SK-N-SH treated with all-trans-retinoic acid at 6 μM for 48 hours (cell line): ENCODE measurements around the gene DCLK2.

ENCODE experiments used
- ARNTL ChIP-seq: fragments of 450-650 bp; formaldehyde crosslinking; IDR thresholded peaks from 2 replicates; pipeline ENCODE4 v1.5.0; 2020; ENCODE audit warnings: low read depth, mild to moderate bottlenecking, moderate library complexity, borderline replicate concordance
- CSDC2 ChIP-seq: fragments of 250-450 bp; sonication (Bioruptor Pico); IDR thresholded peaks from 2 replicates; pipeline ENCODE4 v1.5.0; 2020; ENCODE audit warnings: mild to moderate bottlenecking, moderate library complexity
- TCF4 ChIP-seq: fragments of 250-450 bp; sonication (Bioruptor Pico); IDR thresholded peaks from 2 replicates; pipeline ENCODE4 v1.8.0; 2021; ENCODE audit warnings: mild to moderate bottlenecking, moderate library complexity, borderline replicate concordance
- TOX ChIP-seq: fragments of 250-450 bp; sonication (Bioruptor Pico); IDR thresholded peaks from 2 replicates; pipeline ENCODE4 v1.8.0; 2021; ENCODE audit warnings: mild to moderate bottlenecking, moderate library complexity, borderline replicate concordance
- TSHZ2 ChIP-seq: fragments of 250-450 bp; sonication (Bioruptor Pico); IDR thresholded peaks from 2 replicates; pipeline ENCODE4 v1.5.0; 2020; ENCODE audit warnings: mild to moderate bottlenecking, moderate library complexity
- ZC3H10 ChIP-seq: fragments of 250-450 bp; sonication (Bioruptor Pico); IDR thresholded peaks from 2 replicates; pipeline ENCODE4 v1.5.1; 2021; ENCODE audit warnings: mild to moderate bottlenecking, moderate library complexity
- ZNF565 ChIP-seq: fragments of 450-650 bp; formaldehyde crosslinking; conservative IDR thresholded peaks from 2 replicates; pipeline ENCODE4 v1.5.0; 2020; ENCODE audit warnings: low read depth, mild to moderate bottlenecking, moderate library complexity

- TF ChIP-seq CSDC2 (CRISPR knock-in tag) (0 out of 2 replicates have a peak, but pooled peaks have one; percentile 38), TOX (CRISPR knock-in tag) (no peak), TCF4 (CRISPR knock-in tag) (no peak), ZNF565 (CRISPR knock-in tag) (no peak), TSHZ2 (CRISPR knock-in tag) (no peak), ZC3H10 (no peak), ARNTL (CRISPR knock-in tag) (no peak)
These were observed 157.1 kb downstream of the DCLK2 start for GRCh38 chr4:150235317-150235716.
